NCI-H146 (cell line): ENCODE measurements around the gene FBXW12.
A peak's percentile ranks its signal among the peaks of the same experiment; 100 is the strongest.

ENCODE experiments used
- DNase-seq: peaks from one replicate; lab custom pipeline; 2025; lab: John Stamatoyannopoulos, UW

FBXW12 gene

DNA sequence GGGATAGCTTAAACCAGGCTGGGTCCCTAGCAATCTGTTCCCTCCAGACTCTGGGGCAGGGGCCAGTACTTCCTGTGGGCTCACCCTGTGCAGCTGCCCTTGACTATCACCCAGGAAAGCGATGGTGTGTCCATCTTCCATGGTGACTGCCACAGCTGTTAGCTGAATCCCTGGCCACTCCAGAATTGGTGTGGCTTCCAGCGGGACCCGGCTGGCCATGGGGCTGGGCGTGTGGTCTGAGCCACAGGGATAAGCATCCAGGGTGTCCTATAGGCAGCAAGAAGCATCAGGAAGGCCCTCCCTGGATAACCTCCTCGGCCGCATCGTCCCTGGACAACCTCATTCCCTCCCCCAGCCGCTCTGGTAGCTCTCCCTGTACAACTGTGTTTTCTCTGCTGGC lies 50.7 kb downstream of the FBXW12 start:
- no peak for DNase-seq

DNA sequence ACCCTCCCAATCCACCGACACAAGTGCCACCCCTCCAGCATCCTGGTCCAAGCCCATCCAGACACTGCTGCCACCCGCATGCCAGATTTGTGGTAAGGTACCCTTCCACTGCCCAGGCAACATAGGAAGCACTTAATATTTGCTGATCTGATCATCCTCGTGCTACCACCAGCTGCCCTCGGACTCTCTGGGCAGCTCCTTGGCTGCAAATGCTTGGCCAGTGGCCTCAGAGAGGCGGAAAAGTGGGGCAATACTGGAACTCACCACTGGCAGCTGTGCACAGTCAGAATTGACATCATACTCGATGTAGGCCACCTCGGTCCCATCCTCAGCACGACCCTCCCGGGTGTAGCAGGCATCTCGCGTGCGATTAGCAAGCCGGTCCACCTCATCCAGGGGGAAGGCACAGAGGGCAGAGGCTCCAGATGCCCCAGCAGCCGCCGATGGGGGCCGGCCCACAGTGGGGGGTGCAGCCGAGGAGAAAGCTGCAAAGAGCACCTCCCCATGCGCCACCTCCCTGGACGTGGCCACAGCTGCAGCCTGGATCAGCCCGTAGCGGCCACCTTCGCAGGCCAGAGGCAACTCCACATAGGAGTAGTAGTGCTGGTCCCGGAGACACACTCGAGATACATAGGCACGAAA lies 51.3 kb downstream of the FBXW12 start:
- DNase-seq: no peak

DNA sequence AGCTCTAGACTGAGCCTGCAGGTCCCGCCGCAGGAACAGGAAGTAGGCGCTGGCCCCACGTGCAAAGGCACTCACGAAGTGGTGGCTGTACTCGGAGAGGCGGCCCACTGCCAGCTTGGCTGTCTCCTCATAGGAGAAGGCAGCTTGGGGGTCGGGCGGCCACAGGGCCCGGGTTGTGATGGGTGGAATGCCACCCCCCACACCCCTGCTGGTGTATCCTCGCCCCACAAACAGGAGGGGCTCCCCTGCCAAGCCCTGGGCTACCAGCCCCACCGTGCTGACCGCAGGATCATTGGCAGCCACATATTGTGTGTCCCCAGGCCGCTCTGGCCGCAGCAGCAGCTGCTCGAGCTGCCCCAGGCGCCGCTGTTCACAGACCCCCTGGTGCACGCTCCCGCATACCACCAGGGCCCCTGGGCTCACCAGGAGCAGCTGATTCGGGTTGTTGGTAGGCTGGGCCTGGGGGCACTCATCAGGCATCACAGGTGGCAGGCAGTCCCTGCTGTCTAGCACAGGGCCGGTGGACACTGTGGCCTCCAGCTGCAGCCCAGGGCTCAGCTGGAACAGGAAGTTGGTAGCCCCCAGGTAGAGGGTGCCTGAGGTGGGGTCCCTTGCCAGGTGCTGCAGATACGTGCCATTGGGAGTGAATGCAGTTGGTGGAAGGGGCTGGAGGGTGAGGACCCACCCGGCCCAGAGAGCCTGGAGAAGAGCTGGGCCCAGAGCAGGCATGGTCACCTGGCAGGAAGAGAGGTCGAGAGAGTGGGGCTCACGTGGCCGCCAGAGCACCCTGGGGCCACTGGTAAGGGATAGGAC lies 52.1 kb downstream of the FBXW12 start:
- peak; percentile 10 for DNase-seq

DNA sequence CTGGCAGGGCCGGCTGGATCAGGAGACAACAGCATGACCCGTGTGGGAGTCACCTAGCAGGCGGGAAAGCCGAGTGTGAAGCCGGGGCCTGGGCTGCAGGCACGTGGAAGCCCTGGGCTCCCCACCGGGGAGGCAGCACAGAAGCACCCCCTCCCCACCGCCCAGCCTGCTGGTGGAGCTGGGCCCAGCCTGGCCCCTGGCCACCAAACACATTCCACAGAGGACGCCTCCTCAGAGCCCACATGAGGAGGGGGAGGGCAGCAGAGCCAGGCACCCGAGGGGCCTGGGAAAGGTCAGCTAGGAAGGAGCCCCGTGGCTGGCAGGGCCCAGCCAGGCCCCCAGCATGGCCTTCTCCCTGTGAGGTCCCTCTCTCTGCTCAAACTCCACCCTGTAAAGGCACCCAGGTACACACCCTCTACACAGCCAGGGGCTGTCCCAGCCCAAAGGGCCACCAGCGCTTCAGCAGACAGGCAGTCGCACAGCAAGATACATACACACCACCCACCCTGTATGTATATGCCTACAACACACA lies 53.3 kb downstream of the FBXW12 start:
- no peak for DNase-seq

DNA sequence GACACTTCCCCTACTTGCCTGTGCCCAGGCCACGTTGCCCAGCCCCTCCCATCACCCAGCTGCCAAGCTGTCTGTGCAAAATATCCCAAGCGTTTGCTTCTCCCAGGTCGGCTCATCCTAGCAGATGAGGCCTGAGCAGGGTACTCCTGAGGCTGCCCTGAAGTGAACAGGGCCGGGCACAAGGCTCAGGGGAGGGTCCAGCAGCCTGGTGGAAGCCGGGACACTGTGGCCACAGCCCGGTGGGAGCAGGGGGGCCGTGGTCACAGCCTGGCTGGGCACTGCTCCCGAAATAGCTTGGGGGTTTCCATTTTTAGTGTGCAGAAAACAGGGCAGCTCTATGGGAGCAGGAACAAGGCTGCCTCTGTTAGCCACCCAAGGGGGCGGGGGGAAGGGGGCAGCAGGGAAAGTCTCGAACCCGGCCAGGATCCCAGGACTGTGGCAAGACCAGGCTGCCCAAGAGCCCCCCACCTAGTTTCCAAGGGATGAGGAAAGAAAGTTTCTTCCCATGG lies 54.4 kb downstream of the FBXW12 start:
- DNase-seq: no peak

DNA sequence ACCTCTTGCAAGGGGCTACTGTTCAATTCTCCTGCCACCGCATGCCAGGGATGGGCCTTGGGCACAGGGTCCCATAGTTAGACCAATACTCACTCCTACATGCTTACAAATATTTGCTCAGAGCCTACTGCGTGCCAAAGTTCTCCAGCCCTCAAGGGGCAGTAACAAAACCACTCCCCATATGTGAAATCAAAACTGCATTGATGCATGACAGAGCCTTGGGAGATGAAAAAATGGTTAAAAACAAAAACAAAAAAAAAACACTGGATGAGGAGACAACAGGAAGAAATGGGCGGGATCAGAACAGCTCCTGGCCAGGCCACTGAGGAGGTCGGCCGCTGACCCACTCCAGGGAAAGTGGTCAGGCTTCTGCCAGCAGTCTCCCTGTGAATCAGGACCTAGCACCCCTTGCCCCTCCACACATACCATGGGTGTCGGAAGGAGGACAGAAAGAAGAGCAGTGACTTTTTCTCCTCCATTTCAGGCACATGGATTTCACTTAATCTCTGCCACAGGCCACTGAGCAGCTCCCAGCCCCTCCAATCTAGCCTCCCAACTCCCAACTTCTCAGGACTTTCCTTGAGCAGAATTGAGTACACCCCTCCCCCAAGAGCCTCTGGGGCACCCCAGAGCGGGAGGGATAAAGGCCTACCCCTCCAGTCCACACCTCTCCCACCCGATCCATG lies 55.1 kb downstream of the FBXW12 start:
- no peak for DNase-seq

DNA sequence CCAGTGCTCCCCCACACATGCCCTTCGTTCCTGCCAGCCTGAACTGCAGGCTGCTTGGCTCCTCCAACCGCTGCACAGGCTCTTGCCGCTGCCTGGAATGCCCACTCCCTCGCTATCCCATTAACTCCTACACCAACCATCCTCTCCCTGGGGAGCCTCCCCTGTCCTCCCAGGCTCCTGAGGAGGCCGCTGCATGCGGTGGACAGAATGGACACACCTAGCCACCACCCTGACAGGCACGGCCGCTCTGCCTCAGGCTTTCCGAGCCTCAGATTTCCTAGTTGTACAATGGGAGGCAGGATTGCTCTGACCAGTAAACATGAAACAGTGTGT lies 55.6 kb downstream of the FBXW12 start:
- DNase-seq: no peak

DNA sequence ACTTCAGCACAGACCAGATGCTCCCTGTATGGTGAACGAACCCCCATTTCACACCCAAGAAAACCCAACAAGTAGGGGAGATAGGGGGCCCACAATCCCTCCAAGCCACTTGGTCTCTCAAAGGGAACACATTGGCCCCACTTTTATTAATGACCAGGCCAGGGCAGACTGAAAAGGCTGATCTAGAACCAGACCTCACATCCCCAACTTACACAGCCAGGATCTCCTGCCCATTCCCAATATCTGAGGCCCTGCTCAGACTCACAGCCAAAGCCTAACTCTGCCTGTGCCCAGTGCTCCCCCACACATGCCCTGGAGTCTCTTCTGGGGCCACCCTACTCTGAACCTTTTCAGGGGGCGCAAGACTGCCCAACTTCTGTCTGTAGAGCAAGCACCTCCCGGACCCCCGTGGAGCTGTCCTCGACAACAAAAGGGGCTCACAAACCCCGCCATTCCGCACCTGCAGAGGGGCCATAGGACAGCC lies 56.1 kb downstream of the FBXW12 start:
- DNase-seq: no peak

DNA sequence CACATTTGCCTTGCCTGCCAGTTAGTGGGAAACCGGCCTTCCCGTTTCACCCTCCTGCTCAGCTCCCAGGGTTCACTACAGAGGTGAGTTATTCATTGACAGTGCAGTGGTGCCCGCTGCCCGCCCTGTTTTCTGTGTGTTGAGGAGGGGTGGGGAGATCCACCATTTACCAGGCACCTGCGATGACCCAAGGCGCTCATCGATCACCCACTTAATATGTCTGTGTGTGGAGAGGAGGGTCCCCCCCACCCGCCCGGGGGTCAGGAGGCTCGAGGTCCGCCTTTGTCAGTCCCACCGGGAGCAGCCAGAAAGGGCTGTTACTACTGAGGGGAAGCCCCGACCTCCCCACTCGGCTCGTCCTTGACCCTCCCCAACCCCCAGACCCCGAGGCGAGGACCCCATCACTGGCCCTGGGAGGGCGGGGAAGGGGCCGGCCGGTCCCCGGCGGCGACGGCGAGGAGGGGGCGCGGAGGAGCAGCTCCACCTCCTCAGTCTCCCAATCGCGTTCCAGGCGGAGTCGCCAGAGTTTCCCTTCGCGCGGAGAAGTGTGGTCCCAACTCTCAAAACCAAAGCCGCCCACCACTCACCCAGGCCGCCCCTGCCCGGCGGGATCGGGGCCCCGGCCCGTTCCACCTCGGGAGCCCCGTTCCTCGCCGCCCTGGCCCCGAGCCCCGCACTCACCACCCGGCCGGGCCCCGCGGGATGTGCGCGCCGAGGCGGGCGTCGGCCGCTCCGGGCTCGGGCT lies 56.7 kb downstream of the FBXW12 start:
- peak; percentile 56 for DNase-seq

DNA sequence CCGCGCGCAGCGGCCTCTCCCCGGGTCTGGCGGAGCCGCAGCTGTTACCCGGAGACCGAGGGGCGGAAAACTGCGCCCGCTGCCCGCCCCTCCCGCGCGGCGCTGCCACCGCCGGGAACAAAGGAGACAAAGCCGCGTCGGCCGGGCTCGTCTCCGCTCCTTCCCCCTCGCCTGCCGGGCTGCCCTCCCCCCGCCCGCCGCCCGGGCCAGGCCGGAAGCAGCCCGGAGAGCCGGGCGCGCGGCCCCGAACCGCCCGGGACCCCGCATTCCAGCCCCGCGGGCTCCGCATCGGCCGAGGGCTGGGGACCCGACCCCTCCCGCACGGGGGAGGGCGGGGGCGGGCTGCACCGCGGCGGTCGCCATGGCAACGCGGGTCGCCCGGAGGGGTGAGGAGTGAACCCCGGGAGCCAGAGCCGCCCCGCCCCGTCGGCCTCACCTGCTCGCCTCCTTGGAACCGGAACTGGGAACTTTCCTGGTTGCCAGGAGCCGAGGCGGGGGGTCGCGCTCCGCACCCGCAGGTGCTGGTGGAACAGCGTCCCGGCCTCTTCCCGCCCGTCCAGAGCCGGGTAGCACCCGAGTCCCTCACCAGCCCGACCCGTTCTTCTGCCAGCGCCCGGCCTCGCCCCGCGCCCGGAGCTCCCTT lies 57.4 kb downstream of the FBXW12 start:
- peak; percentile 86 for DNase-seq

DNA sequence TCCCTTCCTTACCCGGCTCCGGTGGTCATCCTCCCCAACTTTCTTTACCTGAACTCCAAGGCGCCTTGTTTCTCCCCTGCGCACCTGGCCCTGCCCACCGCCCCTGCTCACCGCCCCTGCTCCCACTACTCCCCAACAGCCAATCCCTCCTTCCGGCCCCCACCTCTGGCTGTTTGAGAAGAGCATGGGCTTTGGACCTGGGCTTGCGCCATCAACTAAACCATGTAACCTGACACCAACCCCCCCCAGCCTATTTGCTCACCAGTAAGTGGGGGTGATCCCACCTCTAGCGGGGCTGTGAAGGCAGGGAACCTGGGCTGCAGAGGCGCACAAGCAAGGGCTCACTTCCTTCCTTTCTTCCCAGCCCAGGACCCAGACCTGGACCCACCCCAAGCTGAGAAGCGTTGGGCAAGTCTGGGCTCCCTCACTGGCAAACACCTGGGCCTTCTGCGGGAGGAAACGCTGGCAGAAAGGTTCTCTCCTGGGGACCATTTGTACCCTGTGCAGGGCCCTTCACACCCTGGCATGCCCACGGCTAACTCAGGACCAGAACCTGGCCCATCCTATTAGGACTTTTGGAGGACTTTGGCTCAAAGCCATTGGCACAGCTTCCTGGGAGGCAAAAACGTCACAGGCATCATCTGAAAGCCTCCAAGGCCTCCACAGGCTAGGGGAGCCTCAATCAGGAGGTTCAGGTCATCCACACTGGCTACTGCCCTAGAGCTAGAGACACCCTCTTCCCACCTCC lies 58.1 kb downstream of the FBXW12 start, which contains the start of gene PLXNB1:
Gene PLXNB1 (minus strand): TSS at position 127 of the 748 bp plus-strand sequence. CDS start 5,475 bp downstream, outside the sequence.
- peak; percentile 90 for DNase-seq

DNA sequence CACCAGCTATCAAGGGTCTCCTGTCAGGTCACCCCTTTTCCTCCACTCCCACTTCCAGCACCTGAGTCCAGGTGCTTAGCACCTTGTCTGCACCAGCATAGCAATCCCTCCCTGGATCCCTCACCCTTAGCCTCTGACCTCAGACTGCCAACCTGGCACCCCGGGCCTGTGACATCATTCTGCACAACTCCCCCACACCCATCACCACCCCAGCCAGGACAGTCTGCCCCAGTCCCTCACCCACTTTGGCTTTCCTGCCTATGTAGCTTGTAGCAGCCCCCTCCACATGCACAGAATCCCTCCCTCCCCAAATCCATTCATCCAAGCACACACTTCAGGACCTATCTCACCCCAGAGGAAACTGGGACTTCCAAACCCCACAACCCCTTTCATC lies 58.7 kb downstream of the FBXW12 start:
- DNase-seq: no peak

DNA sequence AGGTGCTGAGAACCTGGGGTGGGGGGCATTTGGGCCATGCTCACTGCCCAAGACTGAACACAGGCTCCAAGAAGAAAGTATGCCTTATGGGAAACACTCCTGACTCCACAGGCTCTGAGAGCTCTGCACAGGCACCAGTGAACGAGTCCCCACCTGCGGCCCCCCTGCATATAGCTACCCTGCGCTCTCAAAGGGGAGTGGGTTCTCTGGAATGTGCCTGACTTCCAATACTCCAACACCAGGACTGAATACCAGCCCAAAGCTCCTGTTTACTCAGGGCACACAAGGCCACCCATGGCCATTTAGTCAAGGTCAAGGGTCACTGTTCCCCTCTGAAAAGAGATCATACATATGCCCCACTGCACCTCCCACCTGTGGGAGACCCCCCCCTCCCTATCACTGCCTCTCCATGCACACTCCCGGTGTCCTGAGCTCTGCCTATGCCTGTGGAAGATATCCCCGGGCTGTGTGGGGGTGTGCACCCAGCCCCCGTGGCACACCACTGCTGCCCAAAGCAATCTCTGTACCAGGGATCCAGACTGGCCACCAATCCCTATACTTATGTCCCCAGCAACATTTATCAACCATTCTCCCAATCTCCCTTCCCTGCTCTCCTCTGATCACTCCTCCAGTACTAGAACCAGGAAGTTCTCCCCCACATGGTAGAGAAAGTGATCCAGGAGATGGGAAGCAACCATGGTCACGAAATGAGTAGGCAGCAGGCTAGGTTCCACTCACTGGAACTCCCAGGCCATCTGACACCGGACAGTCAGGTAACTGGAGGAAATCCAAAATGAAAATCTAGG lies 59.4 kb downstream of the FBXW12 start:
- no peak for DNase-seq

DNA sequence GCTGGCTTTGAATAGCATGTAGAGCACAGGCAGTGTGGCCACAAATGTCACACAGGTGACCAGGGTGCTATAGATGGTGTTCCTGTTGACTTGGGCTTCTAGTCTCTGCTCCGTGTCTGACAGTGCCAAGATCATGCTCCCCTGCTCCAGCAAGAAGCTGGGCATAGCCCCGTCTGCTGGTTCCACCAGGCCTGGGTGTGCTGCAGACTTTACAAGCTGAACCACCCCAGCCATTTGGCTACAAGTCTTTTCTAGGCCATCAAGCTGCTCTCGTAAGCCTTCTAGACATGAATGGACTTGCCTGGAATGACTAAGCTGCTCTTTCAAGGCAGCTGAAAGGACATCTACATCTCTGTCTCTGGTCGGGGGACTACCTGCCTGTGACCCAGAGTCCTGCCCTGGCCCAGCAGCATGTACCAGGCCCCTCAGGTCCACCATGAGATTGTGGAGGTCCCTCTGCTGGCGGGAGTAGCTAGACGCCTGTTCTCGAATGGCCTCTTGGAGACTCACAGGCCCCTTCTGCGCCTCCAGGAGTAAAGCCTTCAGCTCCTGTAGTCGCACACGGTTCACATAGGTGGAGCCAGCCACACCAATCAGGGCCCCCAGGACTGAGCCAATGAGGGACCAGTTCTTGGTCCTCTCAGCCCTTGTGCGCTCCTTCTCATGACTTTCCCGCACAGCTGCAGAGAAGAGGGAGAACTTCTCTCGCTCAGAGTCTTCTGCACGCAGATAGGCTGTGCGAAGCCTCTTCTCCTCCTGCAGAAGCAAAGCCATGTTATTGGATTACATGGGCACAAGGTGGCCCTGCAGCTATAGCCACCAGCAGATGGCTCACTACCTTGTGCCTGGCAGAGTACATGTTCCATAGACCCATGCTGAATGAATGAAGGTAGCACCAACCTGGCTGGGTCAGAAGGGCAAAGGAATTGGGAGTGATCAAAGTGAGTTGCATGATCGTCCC lies 60.7 kb downstream of the FBXW12 start:
- DNase-seq: no peak

DNA sequence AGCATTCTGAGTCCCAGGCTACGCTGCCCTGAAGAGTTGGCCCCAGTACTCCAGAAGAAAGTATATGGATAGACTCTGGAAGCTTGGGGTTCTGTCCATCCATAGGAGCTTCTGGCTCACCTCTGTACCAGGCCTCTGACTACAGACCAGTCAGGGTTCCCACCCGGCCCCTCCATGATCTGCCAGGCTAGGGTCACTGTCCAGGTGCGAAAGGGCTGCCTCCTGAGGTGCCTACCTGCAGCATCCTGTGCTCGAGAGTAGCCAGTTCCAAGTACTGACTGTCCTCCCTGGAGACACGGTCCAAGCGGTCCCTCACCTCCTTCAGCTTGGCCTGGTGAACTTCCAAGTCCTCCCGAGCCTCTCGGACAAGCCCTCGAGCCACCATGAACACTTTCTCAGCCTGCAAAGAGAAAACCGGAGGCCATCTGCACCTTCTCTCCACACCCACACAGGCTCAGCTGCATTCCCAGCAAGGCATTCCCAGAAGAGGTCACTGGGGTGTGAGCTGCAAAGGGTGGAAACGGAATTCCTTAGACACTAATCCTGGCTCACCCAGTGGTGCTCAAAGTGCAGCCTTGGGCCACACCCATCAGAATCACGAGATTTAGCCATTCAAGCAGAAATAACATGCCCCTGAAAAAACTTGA lies 61.6 kb downstream of the FBXW12 start:
- no peak for DNase-seq

DNA sequence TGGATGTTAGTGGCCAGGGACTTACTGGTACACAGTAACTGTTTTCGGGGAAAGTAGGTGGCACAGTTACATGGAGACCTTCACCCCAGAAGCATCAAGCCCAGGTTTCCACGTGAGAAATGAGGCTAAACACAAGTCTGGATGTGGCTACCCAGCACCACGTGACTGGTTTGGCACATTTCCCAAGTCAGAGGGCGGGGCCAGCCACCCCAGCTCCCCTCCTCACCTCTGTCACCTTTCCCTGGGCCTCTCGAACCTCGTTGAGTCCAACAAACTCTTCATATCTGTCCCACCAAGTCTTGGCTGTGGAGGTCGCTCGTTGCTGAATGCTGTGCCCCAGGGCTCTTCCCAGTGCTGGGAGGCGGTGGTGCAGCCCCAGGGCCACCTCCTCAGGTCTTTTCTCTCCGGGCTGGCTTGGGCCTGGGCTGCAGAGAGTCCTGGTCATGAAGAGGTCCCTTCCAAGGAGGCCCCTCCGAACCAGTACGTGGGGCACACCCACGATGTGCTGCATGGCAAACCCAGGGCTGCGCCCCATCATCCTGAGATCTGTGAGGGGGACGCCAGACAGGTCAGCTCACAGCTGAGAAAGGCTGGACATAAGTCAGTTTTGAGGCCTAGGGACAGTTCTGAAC lies 62.7 kb downstream of the FBXW12 start:
- no peak for DNase-seq

DNA sequence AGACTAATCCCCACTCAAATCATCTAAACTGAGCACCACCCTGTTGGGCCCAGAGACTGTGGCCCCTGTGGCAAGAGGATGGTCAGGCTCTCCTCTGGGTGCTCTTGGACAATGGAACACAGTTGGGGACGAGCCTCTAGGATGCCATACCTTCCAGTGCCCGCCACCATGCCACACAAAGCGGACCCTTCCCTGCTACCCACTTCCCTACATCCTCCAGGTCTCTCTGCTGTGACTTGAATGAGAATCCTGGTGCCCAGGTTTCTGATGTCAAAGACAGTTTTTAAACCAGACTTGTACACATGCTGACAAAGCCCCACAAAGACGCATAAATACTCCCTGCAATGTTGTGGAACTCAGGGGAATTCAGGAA lies 63.2 kb downstream of the FBXW12 start:
- DNase-seq: no peak
